Posterior cingulate gyrus (tissue), 11 donors: ENCODE data around the gene PDP2.

Experiments
- DNase-seq, 10 donors: peaks; one replicate each; pipeline versions ENCODE4 v3.0.0 to v3.0.0-alpha.2; 2020 to 2021; ENCODE audit warnings: mixed read lengths in 3 of 10
- intact Hi-C: fragments of 100-400 bp; cut with DNase I; formaldehyde crosslinking; loops from one replicate; pipeline ENCODE4 v1.15.1; 2023

The PDP2 gene

DNA sequence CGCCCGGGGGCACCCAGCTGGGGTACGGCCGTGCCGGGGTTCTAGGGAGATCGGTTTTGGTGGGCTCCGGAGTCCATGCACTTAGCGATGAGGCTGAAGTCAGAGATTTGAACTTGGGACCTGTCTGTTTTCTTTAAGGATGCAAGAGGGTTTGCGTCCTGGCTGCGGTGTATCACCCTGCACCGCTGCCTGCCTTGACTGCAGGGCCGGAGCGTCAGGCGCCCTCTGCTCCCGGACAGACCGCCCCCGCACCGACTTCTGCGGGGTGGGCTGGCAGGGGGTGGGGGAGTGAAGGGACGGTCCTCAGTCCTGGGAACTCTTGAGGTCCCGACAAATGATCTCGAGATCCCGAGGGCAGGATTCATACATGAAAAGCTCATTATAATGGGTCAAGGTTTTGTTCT is 701 bp downstream of the PDP2 start:
- DNase-seq: peak in 3 of 10 donors; percentile 17 to 86 (median 67)
- intact Hi-C loops: no loop called here

DNA sequence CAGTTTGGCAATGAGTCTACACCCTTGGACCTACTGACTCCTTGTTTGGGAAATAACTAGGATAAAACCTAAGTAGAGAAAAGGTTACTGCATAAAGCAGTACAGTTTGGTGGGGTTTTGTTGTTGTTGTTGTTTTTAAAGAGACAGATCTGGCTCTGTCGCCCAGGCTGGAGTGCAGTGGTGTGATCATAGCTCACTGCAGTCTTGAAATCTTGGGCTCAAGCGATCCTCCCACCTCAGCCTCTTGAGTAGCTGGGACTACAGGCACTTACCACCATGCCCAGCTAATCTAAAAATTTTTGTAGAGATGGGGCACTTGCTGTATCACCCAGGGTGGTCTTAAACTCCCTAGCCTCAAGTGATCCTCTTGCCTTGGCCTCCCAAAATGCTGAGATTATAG is 1.2 kb downstream of the PDP2 start:
- intact Hi-C loops: no loop called here
- DNase-seq: peak in 2 of 10 donors; percentile 14 to 33

DNA sequence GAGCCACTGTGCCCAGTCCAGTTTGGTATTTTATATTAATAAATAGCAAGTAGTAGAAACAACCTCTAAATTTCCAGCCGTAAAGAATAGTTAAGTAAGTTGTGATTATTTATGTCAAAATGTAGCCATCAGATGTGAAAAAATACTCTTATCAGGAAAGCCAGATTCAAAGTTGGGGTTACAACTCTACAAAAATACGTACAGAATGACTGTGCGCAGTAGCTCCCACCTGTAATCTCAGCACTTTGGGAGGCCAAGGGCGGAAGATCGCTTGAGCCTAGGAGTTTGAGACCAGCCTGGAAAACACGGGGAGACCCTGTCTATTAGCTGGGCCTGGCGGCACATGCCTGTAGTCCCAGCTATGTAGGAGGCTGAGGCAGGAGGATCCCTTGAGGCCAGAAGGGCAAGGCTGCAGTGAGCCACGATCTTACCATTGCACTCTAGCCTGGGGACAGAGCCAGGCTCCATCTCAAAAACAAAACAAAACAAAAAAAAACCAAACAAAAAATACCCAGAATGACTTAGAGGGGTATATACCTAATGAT is 1.7 kb downstream of the PDP2 start:
- DNase-seq: peak in 2 of 10 donors; percentile 24
- intact Hi-C loops: no loop called here

DNA sequence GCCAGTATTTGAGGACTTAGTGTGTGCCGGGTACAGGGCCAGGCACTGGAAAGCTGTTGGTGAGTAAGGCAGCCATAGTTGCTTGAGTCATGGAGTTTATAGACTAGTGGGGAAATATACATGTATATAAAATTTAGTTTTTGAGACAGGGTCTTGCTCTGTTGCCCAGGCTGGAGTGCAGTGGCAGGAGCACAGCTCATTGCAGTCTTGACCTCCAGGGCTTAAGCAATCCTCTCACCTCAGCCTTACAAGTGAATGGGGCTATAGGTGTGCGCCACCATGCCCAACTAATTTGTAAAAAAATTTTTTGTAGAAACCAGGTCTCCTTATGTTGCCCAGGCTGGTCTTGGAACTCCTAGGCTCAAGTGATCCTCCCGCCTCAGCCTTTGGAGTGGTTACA is 2.4 kb downstream of the PDP2 start:
- DNase-seq: peak in 1 of 10 donors; percentile 16
- intact Hi-C loops: no loop called here

DNA sequence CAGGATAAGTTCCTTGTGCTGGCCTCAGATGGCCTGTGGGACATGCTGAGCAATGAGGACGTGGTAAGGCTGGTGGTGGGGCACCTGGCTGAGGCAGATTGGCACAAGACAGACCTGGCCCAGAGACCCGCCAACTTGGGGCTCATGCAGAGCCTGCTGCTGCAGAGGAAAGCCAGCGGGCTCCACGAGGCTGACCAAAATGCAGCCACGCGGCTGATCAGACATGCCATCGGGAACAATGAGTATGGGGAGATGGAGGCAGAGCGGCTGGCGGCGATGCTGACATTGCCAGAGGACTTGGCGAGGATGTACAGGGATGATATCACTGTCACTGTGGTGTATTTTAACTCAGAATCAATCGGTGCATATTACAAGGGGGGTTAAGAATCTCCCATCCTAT is 5.2 kb downstream of the PDP2 start:
- DNase-seq: peak in 3 of 10 donors; percentile 35 to 80 (median 74)
- intact Hi-C loops: no loop called here

DNA sequence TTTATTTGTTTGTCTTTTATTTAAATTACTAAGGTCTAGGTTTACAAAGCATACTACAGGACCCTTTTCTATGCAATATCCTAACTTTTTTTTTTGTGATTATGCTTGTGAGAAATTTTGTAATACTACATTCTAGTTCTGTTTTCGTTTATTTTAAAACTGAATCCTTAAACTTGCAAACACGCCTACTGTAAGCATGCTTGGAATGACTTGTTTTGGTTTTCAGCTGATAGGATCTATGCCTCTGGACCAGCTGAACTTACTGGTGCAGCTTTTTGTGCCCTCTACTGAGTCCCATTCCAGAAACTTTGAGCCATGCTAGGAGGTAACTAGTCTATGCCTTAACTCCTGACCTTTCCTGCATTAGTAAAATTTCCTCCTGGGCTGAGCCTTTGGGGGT is 6.0 kb downstream of the PDP2 start:
- intact Hi-C loops: no loop called here
- peak in 1 of 10 donors; percentile 2 for DNase-seq

DNA sequence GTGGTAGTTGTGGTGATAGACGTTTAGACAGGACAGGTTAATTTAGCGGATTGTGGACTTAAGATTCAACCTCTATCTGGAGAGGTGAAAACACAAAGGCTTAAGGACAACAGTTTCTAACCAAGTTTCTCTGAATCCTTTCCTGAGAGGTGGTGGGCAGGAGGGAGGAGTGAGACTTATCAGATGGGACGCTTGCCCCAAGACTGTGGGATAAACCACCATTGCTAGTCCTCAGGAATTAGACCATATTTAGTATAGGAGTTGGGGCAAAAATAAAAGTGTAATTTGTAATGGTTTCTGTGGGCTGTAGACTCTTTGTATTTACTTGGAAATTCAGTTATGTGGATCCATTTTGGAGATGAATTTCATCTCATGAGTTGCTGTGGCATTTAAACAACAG is 6.6 kb downstream of the PDP2 start:
- no peak for DNase-seq
- intact Hi-C loops: no loop called here

DNA sequence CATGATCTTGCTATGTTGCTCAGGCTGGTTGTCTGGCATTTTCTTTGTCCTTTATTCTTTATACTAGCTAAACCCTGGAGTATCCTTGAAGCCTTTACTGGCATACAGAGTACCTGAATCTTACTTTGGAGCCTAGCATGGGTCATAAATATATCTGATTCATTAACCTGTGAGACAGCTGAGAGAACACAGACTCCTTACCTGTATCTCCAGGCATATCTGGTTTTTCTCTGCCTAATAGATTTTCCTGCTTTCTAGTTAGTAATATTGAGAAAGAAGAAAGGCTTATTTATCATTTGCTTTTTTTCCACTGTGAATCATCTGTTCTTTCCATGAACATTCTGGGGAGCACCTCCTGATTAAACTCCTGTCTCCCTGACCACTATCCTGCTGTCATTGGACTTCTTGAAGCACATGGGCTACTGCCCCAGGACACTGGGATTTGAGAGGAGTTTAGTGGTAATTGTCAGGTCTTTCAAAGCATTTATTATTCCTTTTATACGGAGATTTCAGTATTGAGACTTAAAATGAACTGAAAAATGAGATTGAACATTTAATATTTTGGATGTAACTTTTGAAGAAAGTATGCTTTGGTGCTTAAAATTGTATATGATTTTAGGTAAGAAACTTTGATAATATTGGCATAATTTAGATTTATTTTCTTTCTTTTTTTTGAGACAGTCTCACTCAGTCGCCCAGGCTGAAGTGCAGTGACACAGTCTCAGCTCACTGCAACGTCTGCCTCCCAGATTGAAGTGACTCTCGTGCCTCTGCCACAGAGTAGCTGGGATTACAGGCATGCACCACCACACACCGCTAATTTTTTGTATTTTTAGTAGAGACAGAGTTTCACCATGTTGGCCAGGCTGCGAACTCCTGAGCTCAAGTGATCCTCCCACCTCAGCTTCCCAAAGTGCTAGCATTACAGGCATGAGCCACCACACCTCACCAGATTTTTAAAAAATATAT is 8.6 kb downstream of the PDP2 start:
- peak in 2 of 10 donors; percentile 24 to 77 for DNase-seq
- intact Hi-C loops: no loop called here

DNA sequence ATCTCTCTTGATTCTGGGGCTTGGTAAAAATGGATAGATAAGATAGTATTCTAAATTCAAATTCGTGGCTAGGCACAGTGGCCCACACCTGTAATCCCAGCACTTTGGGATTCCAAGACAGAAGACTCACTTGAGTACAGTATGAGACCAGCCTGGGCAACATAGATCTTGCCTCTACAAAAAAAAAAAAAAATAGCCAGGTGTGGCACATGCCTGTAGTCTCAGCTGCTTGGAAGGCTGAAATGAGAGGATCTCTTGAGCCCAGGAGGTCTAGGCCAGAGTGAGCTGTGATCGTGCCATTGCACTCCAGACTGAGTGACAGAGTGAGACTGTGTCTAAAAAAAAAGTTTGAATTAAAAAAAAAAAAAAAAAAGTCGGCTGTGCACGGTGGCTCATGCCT is 9.3 kb downstream of the PDP2 start:
- intact Hi-C loops: no loop called here
- DNase-seq: peak in 2 of 10 donors; percentile 26 to 47

DNA sequence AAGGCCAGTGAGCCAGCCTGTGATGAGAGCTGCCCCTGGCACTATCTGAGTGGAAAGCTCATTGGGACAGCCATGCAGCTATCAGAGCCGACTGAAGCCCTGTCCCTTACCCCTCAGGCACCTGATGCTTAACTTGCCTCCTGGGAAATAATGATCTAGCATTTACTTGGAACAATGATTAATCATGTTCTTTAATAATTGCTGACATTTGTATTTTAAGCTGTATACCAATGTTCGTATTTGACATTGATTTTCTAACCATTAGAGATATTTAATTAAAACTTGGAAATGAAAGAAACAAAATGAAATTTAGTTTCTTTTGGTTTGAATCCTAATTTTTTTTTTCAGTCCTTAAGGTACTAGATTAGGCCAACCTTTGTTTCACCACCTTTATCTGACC is 10.5 kb downstream of the PDP2 start:
- DNase-seq: peak in 1 of 10 donors; percentile 9

DNA sequence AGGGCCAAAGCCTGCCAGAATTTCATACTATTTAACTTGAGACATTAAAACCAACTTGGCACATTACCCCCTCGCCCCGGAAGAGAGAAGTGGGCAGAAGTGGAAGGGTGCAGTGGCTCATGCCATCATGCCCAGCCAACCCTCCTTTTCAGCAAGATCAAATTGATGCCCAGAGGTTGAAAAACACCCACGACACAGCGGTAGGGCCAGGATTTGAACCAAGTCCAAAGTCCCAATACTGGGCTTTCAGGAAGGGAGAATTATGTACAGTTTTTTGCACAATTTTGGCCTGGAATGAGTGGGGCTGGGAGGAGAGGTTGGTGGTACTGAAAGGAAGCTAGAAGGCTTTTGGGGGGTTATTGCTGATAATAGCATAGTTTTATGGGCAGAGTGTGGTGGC is 11.0 kb downstream of the PDP2 start:
- DNase-seq: peak in 2 of 10 donors; percentile 12 to 19
- intact Hi-C loops: no loop called here

More for the DNA sequence above, 10.5 kb downstream of the PDP2 start:
- intact Hi-C loops: no loop called here

DNA sequence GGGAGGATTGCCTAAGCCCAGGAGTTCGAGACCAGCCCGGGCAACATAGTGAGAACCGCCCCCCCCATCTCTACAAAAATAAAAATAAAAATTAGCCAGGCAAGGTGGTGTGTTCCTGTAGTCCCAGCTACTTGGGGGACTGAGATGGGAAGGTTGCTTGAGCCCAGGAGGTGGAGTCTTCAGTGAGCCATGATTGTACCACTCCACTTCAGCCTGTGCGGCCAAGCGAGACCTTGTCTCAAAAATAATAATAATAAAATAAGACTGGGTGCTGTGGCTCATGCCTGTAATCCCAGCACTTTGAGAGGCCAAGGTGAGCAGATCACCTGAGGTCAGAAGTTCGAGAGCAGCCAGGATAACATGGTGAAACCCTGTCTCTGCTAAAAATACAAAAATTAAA is 11.5 kb downstream of the PDP2 start:
- no peak for DNase-seq
- intact Hi-C loops: no loop called here

DNA sequence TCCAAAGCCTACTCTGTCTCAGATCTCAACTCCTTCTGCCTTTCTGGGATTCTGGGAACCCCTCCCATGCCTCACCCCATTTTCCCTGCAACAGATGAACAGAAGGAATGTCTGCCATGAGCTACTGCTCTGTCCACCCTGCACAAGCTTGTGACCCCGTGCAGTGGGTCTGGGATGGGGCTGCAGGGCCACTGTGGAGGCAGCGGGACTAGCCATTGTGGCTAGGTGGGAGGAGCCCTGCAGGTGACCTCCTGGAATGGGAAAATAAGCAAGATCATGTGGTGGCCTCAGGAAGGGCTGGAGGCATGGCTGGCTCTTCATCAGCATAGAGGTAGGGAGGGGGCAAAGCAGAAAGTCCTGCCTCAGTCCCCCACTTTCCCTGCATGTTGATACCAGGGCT is 13.7 kb downstream of the PDP2 start:
- DNase-seq: peak in 3 of 10 donors; percentile 39 to 56 (median 43)
- intact Hi-C loops: no loop called here

DNA sequence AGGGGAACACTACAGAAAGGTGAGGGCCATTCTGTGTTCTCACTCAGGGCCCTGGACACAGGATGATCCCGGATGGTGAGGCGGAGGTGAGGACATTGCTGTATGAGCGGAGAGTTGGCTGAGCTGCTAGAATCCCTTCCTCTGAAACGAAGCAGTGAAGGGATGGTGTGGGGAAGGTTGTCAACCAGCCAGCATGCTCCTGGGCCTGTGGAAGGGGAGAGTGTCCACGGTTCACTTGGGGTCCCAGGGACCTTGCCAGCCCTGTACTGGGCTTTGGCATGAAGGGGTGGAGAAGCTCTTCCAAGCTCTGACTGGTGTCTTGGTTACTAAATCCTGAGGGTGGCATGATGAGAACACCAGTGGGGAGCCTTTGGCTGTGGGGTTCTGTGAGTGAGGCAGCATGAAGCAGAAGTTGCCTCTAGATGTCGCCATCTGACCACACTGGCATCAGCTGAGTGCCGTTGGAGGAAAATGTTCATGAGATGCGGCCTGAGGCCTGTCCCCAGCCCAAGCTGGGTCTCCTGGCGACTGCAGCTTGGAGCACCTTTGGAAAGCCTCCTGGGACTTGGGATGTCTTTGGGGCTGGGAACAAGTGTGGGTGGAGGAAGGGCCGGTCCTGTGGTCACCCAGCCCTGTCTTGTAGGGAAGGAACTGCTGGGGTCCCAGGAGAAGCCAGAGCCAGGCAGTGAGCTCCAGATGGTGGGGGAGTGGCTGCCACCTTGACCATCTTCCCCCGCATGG is 14.8 kb downstream of the PDP2 start:
- intact Hi-C loops: loop anchor here (5.0 kb wide), 1 partner anchor 37 kb away; the partner anchor contains the start of gene CIAO2B
- peak; percentile 51 to 95 (median 76) for DNase-seq

DNA sequence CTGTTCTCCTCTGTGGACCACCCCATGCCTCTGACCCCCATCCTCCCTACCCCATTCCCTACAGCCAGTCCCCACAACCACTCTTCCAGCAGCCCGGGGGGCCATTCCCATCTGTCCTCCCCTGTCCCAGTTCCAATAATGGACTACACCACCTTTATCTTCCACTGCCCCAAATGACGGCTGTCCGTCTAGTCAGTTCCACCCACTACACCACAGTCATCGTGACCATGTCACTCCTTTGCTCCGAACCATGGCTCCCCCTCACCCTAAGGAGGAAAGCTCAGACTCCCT is 15.3 kb downstream of the PDP2 start:
- intact Hi-C loops: loop anchor here (5.0 kb wide), 1 partner anchor 37 kb away; the partner anchor contains the start of gene CIAO2B
- no peak for DNase-seq

DNA sequence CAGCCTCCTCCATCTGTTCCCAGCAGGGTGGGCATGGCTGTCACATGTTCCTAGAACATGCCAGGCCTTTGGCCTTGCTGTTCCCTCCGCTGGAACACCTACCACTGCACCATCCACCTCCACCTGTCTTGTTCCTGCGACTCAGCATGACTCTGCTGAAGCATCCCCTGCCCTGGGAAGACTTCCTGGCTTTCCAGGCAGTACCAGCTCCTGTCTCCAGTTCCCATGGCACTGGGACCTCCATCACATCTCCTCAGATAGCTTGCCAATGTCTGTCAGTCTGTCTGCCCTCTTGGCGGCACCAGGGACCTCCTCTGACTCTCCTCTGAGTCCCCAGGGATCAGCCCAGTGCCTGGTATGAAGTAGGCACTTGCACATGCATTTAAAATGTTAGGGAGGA is 15.7 kb downstream of the PDP2 start:
- DNase-seq: peak in 2 of 10 donors; percentile 47 to 66
- intact Hi-C loops: loop anchor here (5.0 kb wide), 1 partner anchor 36 kb away; the partner anchor contains the start of gene CIAO2B

DNA sequence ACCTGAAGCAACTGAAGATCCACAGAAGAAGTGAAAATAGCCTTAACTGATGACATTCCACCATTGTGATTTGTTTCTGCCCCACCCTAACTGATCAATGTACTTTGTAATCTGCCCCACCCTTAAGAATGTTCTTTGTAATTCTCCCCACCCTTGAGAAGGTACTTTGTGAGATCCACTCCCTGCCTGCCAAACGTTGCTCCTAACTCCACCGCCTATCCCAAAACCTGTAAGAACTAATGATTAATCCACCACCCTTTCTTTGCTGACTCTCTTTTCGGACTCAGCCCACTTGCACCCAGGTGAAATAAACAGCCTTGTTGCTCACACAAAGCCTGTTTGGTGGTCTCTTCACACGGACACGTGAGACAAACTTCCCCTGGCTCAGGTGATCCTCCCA is 16.4 kb downstream of the PDP2 start:
- peak in 1 of 10 donors; percentile 14 for DNase-seq
- intact Hi-C loops: loop anchor here (5.0 kb wide), 1 partner anchor 36 kb away; the partner anchor contains the start of gene CIAO2B

DNA sequence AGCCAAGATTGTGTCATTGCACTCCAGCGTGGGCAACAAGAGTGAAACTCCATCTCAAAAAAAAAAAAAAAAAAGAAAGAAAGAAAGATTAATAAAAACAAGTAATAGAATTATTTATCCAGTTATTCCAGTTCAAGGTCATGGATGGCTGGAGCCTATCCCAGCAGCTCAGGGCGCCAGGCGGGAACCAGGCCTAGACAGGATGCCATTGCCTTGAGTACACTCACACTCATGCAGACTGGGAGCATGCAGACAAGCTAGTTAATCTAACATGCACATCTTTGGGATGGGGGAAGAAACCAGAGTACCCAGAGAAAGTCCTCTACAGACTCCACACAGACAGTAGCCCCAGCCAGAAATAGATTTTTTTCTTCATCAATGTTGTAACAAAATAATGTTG is 17.9 kb downstream of the PDP2 start:
- intact Hi-C loops: loop anchor here (5.0 kb wide), 1 partner anchor 34 kb away; the partner anchor contains the start of gene CIAO2B
- DNase-seq: peak in 1 of 10 donors; percentile 68

DNA sequence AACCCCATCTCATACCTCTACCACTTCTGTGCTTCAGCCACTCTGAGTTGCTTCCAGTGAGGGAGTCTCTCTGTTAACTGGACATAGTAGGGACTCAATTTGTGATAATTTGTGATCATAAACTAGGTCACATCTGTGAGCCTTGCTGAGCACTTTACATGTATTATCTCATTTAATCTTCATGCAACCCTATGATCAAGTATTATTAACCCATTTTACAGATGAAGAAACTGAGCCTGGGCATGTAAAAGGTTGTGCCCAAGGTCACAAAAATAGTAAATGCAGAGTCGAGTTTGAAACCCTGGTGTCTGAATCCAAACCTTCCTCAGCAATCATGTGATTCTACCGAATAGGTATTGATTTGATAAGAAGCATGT is 18.6 kb downstream of the PDP2 start:
- no peak for DNase-seq
- intact Hi-C loops: loop anchor here (5.0 kb wide), 1 partner anchor 33 kb away; the partner anchor contains the start of gene CIAO2B

DNA sequence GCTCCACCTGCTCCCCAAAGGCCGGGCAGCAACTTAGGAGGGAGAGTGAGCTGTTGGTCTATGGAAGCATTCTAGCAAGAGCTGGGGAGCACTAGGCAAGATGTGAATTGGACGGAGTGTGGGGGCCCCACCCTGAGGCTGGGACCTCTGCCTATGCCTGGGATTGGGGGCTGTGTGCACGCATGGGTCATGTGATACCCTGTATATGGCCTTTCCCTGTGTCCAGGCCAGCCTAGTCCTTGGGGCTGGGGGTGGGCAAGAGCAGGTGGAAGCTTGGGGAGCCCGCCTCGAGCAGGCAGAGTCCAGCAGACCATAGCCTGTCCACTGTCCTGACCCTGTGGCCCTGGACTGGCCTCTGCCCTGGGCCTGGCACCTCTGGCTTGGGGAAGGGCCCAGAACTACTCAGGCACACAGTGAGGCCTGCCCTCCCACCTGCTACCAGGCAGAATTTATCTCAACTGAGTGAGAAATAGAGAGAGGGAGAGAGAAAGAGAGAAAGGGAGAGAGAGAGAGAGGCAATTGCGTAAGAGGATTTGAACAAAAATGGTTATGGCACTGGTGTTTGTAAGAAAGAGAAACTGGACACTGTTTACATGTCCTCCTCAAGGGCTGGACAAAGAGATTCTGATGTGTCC is 19.1 kb downstream of the PDP2 start:
- DNase-seq: peak in 2 of 10 donors; percentile 52 to 58
- intact Hi-C loops: loop anchor here (5.0 kb wide), 1 partner anchor 33 kb away; the partner anchor contains the start of gene CIAO2B
